Amygdala (tissue), 56 donors: ENCODE measurements around the gene PPAT.
"Not testable (repeated sequence)": the region's sequence is repeated elsewhere in the genome, so short reads cannot be mapped to it uniquely, and the experiment has no call there.

Experiments
- DNase-seq, 56 donors: peaks; one replicate each; lab custom pipeline; 2025; lab: John Stamatoyannopoulos, UW

Gene PPAT

GRCh38 chr4:56387023-56388001, 48.1 kb downstream of the PPAT start, which contains the start of gene AASDH:
Gene AASDH (minus strand): TSS chr4:56387491. CDS start chr4:56384299, 3,192 bp downstream.
- peak; percentile 61 to 96 (median 88) for DNase-seq

- DNase-seq: no peak
These were observed 49.3 kb downstream of the PPAT start for GRCh38 chr4:56386091-56386490.

GRCh38 chr4:56375458-56375857, 60.0 kb downstream of the PPAT start:
- no peak for DNase-seq

DNA sequence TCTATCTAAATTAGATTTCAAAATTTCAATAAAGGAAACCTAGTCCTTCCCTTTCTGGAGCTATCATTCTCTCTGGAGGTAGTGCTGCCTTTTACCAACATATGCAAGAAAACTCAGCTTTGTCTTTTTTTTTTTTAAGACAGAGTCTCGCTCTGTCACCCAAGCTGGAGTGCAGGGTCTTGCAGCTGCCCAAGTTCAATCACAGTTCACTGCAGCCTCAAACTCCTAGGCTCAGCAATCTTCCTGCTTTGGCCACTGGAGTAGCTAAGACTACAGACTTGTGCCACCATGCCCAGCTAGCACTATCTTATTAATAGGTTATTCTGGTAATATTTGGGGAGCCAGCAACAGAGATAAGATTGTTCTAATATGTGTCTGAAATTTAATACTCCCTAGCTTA, 60.5 kb downstream of the PPAT start:
- DNase-seq: no peak

DNA sequence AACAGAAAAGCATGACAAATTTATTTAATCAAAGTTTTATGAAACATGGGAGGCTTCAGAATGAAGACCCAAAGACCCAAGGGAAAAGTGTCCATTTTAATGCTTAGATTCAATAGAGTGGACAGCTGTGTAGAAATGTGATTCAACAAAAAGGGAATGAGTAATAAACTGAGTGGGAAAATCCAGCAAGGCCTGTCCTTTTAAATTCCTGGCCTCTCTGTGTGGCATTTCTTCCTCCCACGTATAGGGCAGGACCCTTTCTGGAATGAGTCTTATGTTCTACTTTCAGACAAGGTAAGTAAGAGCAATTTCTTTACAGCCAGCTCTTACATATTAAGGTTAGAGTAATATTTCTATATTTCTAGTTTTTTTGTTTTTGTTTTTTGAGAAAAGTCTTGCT, 62.6 kb downstream of the PPAT start:
- no peak for DNase-seq

GRCh38 chr4:56371426-56372220, 63.8 kb downstream of the PPAT start:
- no peak for DNase-seq

- DNase-seq: no peak
These were observed 65.0 kb downstream of the PPAT start for GRCh38 chr4:56370377-56370776.

GRCh38 chr4:56362981-56363380, 72.4 kb downstream of the PPAT start:
- DNase-seq: not testable (repeated sequence)

- no peak for DNase-seq
These were observed 75.3 kb downstream of the PPAT start for GRCh38 chr4:56360071-56360470.

- no peak for DNase-seq
These were observed 78.8 kb downstream of the PPAT start for GRCh38 chr4:56356650-56357049.

GRCh38 chr4:56348576-56348975, 86.8 kb downstream of the PPAT start:
- DNase-seq: peak in 16 of 56 donors; percentile 2 to 67 (median 16)

GRCh38 chr4:56345458-56345857, 90.0 kb downstream of the PPAT start:
- no peak for DNase-seq
